Measurements from ENCODE around the gene PDIA3. TPM values are rescaled to one million over a fixed set of nuclear protein-coding genes. Genes with fewer than 3 reads are reported as not detected.
A peak's percentile ranks its signal among the peaks of the same experiment; 100 is the strongest.

PDIA3 gene
- total RNA-seq, 4 donors from 2014 or later, result 74.6 to 155 (median 129) TPM

- Histone ChIP-seq H3K4me3 (no peak overlapping the region), H3K4me1 (peaks cover 12 to 49% (median 20%) of the 10 kb centered on the region in 3 donors), H3K9me3 (no peaks in the 10 kb centered on the region), H3K36me3 (peaks cover 19 to 56% (median 23%) of the 10 kb centered on the region in 3 donors), H3K27ac (peak overlapping the region in 1 of 4 donors; percentile 94), H3K27me3 (no peaks in the 10 kb centered on the region)
- DNase-seq, result no peak
- intact Hi-C loops (cut with DNase I), result no loop called here
- WGBS, 2 donors, result 65 to 83% methylated on average over 4 of the region's 4 CpGs
- TF ChIP-seq POLR2A (IDR thresholded peaks at IDR 0.05) (no peak), CTCF (IDR thresholded peaks at IDR 0.05) (no peak)
Measured at GRCh38 chr15:43774062-43774461, 27.8 kb downstream of the PDIA3 start.

- Histone ChIP-seq H3K27ac (peak overlapping the region; percentile 92 to 98 (median 96)), H3K9me3 (no peaks in the 10 kb centered on the region), H3K4me3 (peak overlapping the region; percentile 51 to 86 (median 72)), H3K4me1 (peaks cover 12 to 49% (median 20%) of the 10 kb centered on the region in 3 donors), H3K36me3 (peaks cover 11 to 42% (median 15%) of the 10 kb centered on the region in 3 donors), H3K27me3 (no peaks in the 10 kb centered on the region)
- intact Hi-C loops (cut with DNase I), result no loop called here
- DNase-seq, result no peak
- WGBS, 2 donors, result no CpG with 5 or more reads among the region's 1 CpG
- peak in 5 of 6 experiments; percentile 34 to 69 (median 46) for TF ChIP-seq CTCF (IDR thresholded peaks at IDR 0.05)
- peak in 1 of 4 donors; percentile 48 for TF ChIP-seq POLR2A (IDR thresholded peaks at IDR 0.05)
Measured at GRCh38 chr15:43775411-43775965, 29.2 kb downstream of the PDIA3 start.

GRCh38 chr15:43776101-43776717 is 30.0 kb downstream of the PDIA3 start:
- Histone ChIP-seq H3K4me3 (peak overlapping the region; percentile 51 to 86 (median 72)), H3K27ac (peak overlapping the region; percentile 92 to 98 (median 96)), H3K4me1 (peaks cover 12 to 42% (median 20%) of the 10 kb centered on the region in 3 donors), H3K9me3 (no peaks in the 10 kb centered on the region), H3K27me3 (no peaks in the 10 kb centered on the region), H3K36me3 (peaks cover 8 to 34% (median 10%) of the 10 kb centered on the region in 3 donors)
- TF ChIP-seq CTCF (IDR thresholded peaks at IDR 0.05), result no peak
- TF ChIP-seq POLR2A (IDR thresholded peaks at IDR 0.05), result no peak
- intact Hi-C loops (cut with DNase I), result no loop called here
- WGBS, 2 donors, result 16 to 32% methylated on average over 12 to 13 of the region's 35 CpGs
- DNase-seq, result peak; percentile 19

GRCh38 chr15:43776718-43777266 is 30.6 kb downstream of the PDIA3 start, which contains the start of gene ELL3:
TSS of gene ELL3 (minus strand) at chr15:43776966. CDS start at chr15:43776901, 65 bp downstream.
- Histone ChIP-seq H3K36me3 (peaks cover 8 to 29% (median 10%) of the 10 kb centered on the region in 3 donors), H3K9me3 (no peaks in the 10 kb centered on the region), H3K27me3 (no peaks in the 10 kb centered on the region), H3K27ac (peak within 1 kb of the TSS; percentile 92 to 98 (median 96)), H3K4me3 (peak within 1 kb of the TSS; percentile 51 to 86 (median 72)), H3K4me1 (peaks cover 12 to 37% (median 17%) of the 10 kb centered on the region in 3 donors)
- no CpG with 5 or more reads among the region's 41 CpGs for WGBS, 2 donors
- no peak for DNase-seq
- TF ChIP-seq POLR2A (IDR thresholded peaks at IDR 0.05), result peak in 2 of 4 donors; percentile 51 to 81
- no peak for TF ChIP-seq CTCF (IDR thresholded peaks at IDR 0.05)
- intact Hi-C loops (cut with DNase I), result no loop called here

All from esophagus squamous epithelium (tissue), 5 donors.